AG10803 (cell line): ENCODE measurements around the gene TLR9.

Source experiments
- DNase-seq: peaks from one replicate; pipeline ENCODE4 v3.0.0; 2010; ENCODE audit warnings: low read depth
- H3K4me3 ChIP-seq: 2 replicates; pipeline ENCODE4 v1.5.1; 2011; ENCODE audit warnings: mild to moderate bottlenecking, low read length, control low read depth
- CTCF ChIP-seq: conservative IDR thresholded peaks from 2 replicates; pipeline ENCODE4 v1.5.1; 2011; ENCODE audit warnings: mild to moderate bottlenecking, low read length, control low read depth, inconsistent platforms

TLR9 gene

DNA sequence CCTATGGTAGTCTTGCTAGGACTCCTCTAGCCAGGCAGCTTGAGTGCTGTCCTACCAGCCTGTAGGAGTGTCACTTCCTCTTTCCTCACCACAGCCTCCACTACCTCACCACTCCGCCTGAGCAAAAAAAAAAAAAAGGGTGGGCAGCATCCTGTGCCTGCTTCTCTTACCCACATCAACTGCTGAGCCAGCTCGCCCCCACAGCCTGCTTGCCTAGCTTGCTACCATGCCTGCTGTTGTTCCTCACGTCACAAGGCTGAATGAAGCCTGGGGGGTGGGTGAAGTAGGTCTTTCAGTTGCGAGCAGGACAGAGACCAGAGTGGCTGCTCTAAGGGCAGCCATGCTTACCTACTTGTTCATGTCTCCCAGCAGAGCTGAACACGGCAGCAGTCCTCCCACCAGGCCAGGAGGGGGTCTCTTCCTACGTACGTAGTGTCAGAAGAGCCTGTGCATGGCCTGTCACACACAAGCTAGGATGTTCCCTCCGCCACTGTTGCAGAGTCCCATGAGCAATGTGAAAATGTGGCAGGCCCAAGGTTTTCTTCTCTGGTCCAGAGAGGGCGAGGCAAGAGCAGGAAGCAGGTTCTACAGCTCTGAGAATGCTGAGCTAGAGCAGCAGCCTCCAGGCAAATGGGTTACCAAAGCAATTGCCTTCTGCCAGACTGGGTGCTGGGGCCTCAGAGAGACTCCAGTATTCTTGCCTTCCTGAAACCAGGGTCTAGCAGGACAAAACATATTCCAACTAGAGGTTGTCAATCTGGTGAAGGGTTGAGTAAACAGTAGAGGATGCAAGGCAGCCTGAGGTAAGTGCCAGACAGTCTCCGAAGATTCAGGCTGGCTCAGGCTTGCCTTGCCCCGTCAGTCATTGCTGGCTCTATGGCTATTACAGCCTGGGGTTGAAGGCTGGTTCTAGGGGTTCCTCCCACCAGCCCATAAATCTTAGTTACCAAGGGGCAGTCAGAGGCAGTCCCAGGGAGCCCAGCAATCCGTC lies 28.2 kb upstream of the TLR9 start:
- TF ChIP-seq CTCF = no peak
- no peak for DNase-seq
- no peak overlapping the region for H3K4me3 ChIP-seq

GRCh38 chr3:52250122-52250521 lies 24.7 kb upstream of the TLR9 start:
- no peak for TF ChIP-seq CTCF
- no peak for DNase-seq
- H3K4me3 ChIP-seq = no peak overlapping the region

GRCh38 chr3:52249683-52250082 lies 24.2 kb upstream of the TLR9 start:
- H3K4me3 ChIP-seq = no peak overlapping the region
- no peak for TF ChIP-seq CTCF
- no peak for DNase-seq

- TF ChIP-seq CTCF = no peak
- DNase-seq = no peak
- H3K4me3 ChIP-seq = no peak overlapping the region
These were observed 23.5 kb upstream of the TLR9 start for GRCh38 chr3:52248816-52249547.

- H3K4me3 ChIP-seq = no peak overlapping the region
- no peak for TF ChIP-seq CTCF
- DNase-seq = no peak
These were observed 22.7 kb upstream of the TLR9 start for GRCh38 chr3:52248165-52248541.

DNA sequence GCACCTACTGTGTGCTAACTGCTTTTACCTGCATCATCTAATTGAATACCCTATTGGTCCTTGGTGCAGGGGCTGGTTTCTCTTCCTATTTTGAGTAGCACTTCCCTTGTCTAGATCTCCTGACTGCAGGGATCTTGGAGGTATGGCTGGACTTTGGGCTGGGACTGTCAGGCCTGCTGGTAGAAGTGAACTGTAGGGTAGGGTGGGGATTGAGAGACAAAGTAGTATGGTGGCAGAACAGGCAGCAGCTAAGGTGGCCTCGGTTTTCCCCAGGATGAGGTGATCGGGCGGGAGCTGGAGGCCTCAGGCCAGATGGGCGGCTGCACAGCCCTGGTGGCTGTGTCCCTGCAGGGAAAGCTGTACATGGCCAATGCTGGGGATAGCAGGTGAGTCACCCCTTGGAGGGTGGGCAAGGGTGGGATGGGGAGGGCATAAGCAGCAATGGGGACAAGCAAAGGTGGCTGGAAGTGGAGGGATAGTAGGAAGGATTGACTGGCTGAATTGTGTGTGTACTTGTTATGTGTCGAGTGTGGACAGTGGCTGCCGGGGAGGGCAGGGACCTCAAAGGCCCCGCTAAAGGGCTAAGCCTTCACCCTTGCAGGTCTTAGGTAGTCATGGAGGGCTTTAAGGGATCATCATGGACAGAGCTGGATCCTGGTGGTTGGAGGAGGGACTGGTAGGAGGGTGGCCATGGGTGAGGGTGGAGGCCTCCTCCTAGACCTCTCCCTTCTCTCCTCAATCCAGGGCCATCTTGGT lies 22.1 kb upstream of the TLR9 start:
- no peak for TF ChIP-seq CTCF
- no peak for DNase-seq
- H3K4me3 ChIP-seq = no peak overlapping the region
